SK-N-SH (cell line): ENCODE measurements around the gene ARID2. TPM values are rescaled to one million over a fixed set of nuclear protein-coding genes. Genes with fewer than 3 reads are reported as not detected.
A peak's percentile ranks its signal among the peaks of the same experiment; 100 is the strongest.

ENCODE experiments used
- CTCF ChIA-PET: fragments of 300-600, 350-600 bp; formaldehyde crosslinking; extraction: SDS; loops from one replicate; lab custom pipeline; 2021; lab: Yijun Ruan, JAX
- POLR2A ChIA-PET: fragments of 350-600 bp; sonication (Branson Sonifier 250); formaldehyde crosslinking; extraction: SDS; loops from one replicate; lab custom pipeline; 2020; ENCODE audit warnings: antibody characterized with exemption, inconsistent platforms; lab: Yijun Ruan, JAX
- DNase-seq: peaks from one replicate; pipeline ENCODE4 v3.0.0; 2012
- H2AFZ ChIP-seq: fragments of 200-600 bp; sonication (generic); 2 replicates; pipeline ENCODE4 v1.8.1; 2016; ENCODE audit warnings: antibody characterized with exemption, mild to moderate bottlenecking, low read depth
- H3F3A ChIP-seq: fragments of 200-600 bp; sonication (generic); replicated peaks from 2 replicates; pipeline ENCODE3; 2016; ENCODE audit warnings: antibody characterized with exemption, mild to moderate bottlenecking; ENCODE audit not compliant: insufficient read depth
- H3K27ac ChIP-seq, 2 experiments: fragments of 200-500 bp in 1 of 2; fragments of 200-600 bp in 1 of 2; sonication (Bioruptor generic) in 1 of 2; sonication (generic), shearing (Covaris generic) in 1 of 2; 2 replicates each; pipeline versions ENCODE4 v1.5.1 to v1.6.1; 2014 to 2016; ENCODE audit warnings: low read depth in 2 of 2, inconsistent platforms in 1 of 2, low read length in 1 of 2, mild to moderate bottlenecking in 1 of 2, mixed read lengths in 1 of 2
- H3K27me3 ChIP-seq: fragments of 200-600 bp; sonication (generic), shearing (Covaris generic); 2 replicates; pipeline ENCODE4 v1.6.1; 2016; ENCODE audit warnings: mixed run types; ENCODE audit not compliant: insufficient read depth
- H3K36me3 ChIP-seq, 2 experiments: fragments of 200-500 bp in 1 of 2; fragments of 200-600 bp in 1 of 2; sonication (Bioruptor generic) in 1 of 2; sonication (generic) in 1 of 2; replicated peaks in 1 of 2; 2 replicates each; pipeline versions ENCODE3 to v1.5.1; 2014 to 2016; ENCODE audit warnings: low read length in 1 of 2, mild to moderate bottlenecking in 1 of 2; ENCODE audit not compliant: insufficient read depth in 2 of 2, control insufficient read depth in 1 of 2
- H3K4me1 ChIP-seq, 2 experiments: fragments of 200-500 bp in 1 of 2; fragments of 200-600 bp in 1 of 2; sonication (Bioruptor generic) in 1 of 2; sonication (generic), shearing (Covaris generic) in 1 of 2; 2 replicates each; pipeline versions ENCODE4 v1.5.1 to v1.6.1; 2014 to 2016; ENCODE audit warnings: low read depth in 1 of 2, low read length in 1 of 2, mixed run types in 1 of 2; ENCODE audit not compliant: insufficient read depth in 2 of 2, control insufficient read depth in 1 of 2
- H3K4me2 ChIP-seq: fragments of 200-600 bp; sonication (generic), shearing (Covaris generic); 2 replicates; pipeline ENCODE4 v1.6.1; 2017; ENCODE audit warnings: mixed run types
- H3K4me3 ChIP-seq, 2 experiments: fragments of 200-500 bp in 1 of 2; fragments of 200-600 bp in 1 of 2; sonication (Bioruptor generic) in 1 of 2; sonication (generic), shearing (Covaris generic) in 1 of 2; 2 replicates each; pipeline versions ENCODE4 v1.5.1 to v1.8.1; 2014 to 2016; ENCODE audit warnings: low read depth in 2 of 2, inconsistent platforms in 1 of 2, low read length in 1 of 2, mild to moderate bottlenecking in 1 of 2, mixed read lengths in 1 of 2, moderate library complexity in 1 of 2
- H3K79me2 ChIP-seq: fragments of 200-600 bp; sonication (generic); 2 replicates; pipeline ENCODE4 v1.8.1; 2017; ENCODE audit warnings: mild to moderate bottlenecking; ENCODE audit not compliant: insufficient read depth
- H3K9ac ChIP-seq: fragments of 200-600 bp; sonication (generic); 2 replicates; pipeline ENCODE4 v1.6.1; 2017; ENCODE audit warnings: mixed run types
- H3K9me2 ChIP-seq: fragments of 200-600 bp; sonication (generic); 2 replicates; pipeline ENCODE4 v1.6.1; 2017; ENCODE audit warnings: mixed run types
- H3K9me3 ChIP-seq: fragments of 200-600 bp; sonication (generic); 2 replicates; pipeline ENCODE4 v1.6.1; 2017; ENCODE audit warnings: mixed run types, mild to moderate bottlenecking, moderate library complexity
- H4K20me1 ChIP-seq: fragments of 200-600 bp; sonication (generic); 2 replicates; pipeline ENCODE4 v1.6.1; 2017; ENCODE audit warnings: mild to moderate bottlenecking, mixed run types; ENCODE audit not compliant: insufficient read depth
- EP300 ChIP-seq, 2 experiments: IDR thresholded peaks; 2 replicates each; pipeline versions ENCODE4 v1.4.0 to v1.6.1; 2012; ENCODE audit warnings: borderline replicate concordance in 1 of 2, low read depth in 1 of 2, low read length in 1 of 2
- FOSL2 ChIP-seq: IDR thresholded peaks from 2 replicates; pipeline ENCODE4 v1.4.0; 2012; ENCODE audit warnings: low read depth, mild to moderate bottlenecking, moderate library complexity, borderline replicate concordance
- GATA2 ChIP-seq: sonication (generic); formaldehyde crosslinking; IDR thresholded peaks from 2 replicates; pipeline ENCODE4 v1.5.0; 2020; ENCODE audit warnings: mild to moderate bottlenecking, missing genetic modification reagents
- MXI1 ChIP-seq: IDR thresholded peaks from 2 replicates; pipeline ENCODE4 v1.6.1; 2012; ENCODE audit warnings: mild to moderate bottlenecking, low read depth, low read length, improper control_type of control experiment
- POLR2AphosphoS5 ChIP-seq: IDR thresholded peaks from 2 replicates; pipeline ENCODE4 v1.6.1; 2012; ENCODE audit warnings: low read depth, low read length
- RAD21 ChIP-seq: IDR thresholded peaks from 2 replicates; pipeline ENCODE4 v1.6.1; 2012; ENCODE audit warnings: mild to moderate bottlenecking, low read length
- RCOR1 ChIP-seq: fragments of 150-350 bp; IDR thresholded peaks from 2 replicates; pipeline ENCODE4 v1.6.1; 2017; ENCODE audit warnings: antibody characterized with exemption, low read length
- RXRA ChIP-seq: IDR thresholded peaks from 2 replicates; pipeline ENCODE4 v1.4.0; 2012; ENCODE audit warnings: low read depth, mild to moderate bottlenecking, borderline replicate concordance
- SIN3A ChIP-seq: IDR thresholded peaks from 2 replicates; pipeline ENCODE4 v1.6.1; 2012; ENCODE audit warnings: low read depth, mild to moderate bottlenecking, low read length, moderate library complexity, borderline replicate concordance
- SMC3 ChIP-seq: IDR thresholded peaks from 2 replicates; pipeline ENCODE4 v1.6.1; 2012; ENCODE audit warnings: low read depth, low read length, improper control_type of control experiment
- YY1 ChIP-seq: IDR thresholded peaks from 2 replicates; pipeline ENCODE4 v1.4.0; 2012; ENCODE audit warnings: low read depth, mild to moderate bottlenecking
- WGBS: methylation state at CpG from one replicate; pipeline ENCODE4 v1.1.6; 2017; ENCODE audit warnings: low lambda C conversion rate; 5-methylcytosine and 5-hydroxymethylcytosine counted together
- polyA plus RNA-seq, 3 experiments: library from polyadenylated mRNA; depleted of rRNA; stranded (reverse); fragments of >200 nt; gene quantifications; 2 replicates each; pipeline ENCODE4 v1.2.3, GENCODE V29; 2012
- TF ChIP-seq, protein P1 (sequence below): fragments of 200-600 bp; sonication (generic); IDR thresholded peaks from 2 replicates; pipeline ENCODE4 v1.6.1; 2017; ENCODE audit warnings: antibody characterized with exemption, mild to moderate bottlenecking, moderate library complexity
- TF ChIP-seq, protein P2 (sequence below): IDR thresholded peaks from 2 replicates; pipeline ENCODE4 v1.4.0; 2012; ENCODE audit warnings: low read depth, borderline replicate concordance
- TF ChIP-seq, protein P3 (sequence below): IDR thresholded peaks from 2 replicates; pipeline ENCODE4; 2012
- TF ChIP-seq, protein P4 (sequence below): fragments of 150-350 bp; IDR thresholded peaks from 2 replicates; pipeline ENCODE4 v1.6.1; 2016; ENCODE audit warnings: mild to moderate bottlenecking, low read depth, low read length

ARID2 gene
- polyA plus RNA-seq, 1 of the 3 experiments (the other 2 are of a cell fraction): 5.9 TPM

DNA sequence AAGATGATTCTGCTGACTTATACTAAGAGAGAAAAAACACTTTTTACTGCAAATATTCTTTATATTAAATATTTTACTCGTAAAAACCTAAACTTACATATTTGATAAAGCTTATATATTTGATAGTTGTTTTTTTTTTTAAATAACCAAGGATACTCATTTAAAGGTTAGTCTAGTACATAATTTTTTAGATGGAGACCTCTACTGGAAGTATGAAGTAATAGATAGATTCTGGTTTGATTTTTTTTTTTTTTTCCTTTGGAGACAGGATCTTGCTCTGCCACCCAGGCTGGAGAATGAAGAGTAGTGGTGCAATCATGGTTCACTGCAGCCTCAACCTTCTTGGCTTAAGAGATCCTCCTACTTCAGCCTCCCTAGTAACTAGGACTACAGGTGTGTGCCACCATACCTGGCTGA is 16.4 kb downstream of the ARID2 start:
- POLR2A ChIA-PET: no interaction called here
- 67% methylated on average over 1 of the region's 1 CpG for WGBS
- DNase-seq: peak; percentile 39
- Histone ChIP-seq H3K4me2 (no peak overlapping the region), H3K9me2 (no peaks in the 10 kb centered on the region), H3K79me2 (peaks cover 100% of the 10 kb centered on the region), H3K9me3 (peaks cover 15% of the 10 kb centered on the region; the same call in 1 of the 2 replicates), H4K20me1 (peaks cover 4% of the 10 kb centered on the region), H2AFZ (no peak overlapping the region), H3K27me3 (no peaks in the 10 kb centered on the region), H3K4me1 (no peaks in the 10 kb centered on the region; a peak in 1 of 4 replicates), H3K4me3 (no peak overlapping the region), H3K9ac (no peak overlapping the region), H3K36me3 (peaks cover 11 to 60% of the 10 kb centered on the region in 2 experiments), H3K27ac (no peak overlapping the region), H3F3A (peaks cover 6% of the 10 kb centered on the region)
- TF ChIP-seq RAD21: peak; percentile 35; the same call in 1 of the 2 replicates
- TF ChIP-seq, protein P1, sequence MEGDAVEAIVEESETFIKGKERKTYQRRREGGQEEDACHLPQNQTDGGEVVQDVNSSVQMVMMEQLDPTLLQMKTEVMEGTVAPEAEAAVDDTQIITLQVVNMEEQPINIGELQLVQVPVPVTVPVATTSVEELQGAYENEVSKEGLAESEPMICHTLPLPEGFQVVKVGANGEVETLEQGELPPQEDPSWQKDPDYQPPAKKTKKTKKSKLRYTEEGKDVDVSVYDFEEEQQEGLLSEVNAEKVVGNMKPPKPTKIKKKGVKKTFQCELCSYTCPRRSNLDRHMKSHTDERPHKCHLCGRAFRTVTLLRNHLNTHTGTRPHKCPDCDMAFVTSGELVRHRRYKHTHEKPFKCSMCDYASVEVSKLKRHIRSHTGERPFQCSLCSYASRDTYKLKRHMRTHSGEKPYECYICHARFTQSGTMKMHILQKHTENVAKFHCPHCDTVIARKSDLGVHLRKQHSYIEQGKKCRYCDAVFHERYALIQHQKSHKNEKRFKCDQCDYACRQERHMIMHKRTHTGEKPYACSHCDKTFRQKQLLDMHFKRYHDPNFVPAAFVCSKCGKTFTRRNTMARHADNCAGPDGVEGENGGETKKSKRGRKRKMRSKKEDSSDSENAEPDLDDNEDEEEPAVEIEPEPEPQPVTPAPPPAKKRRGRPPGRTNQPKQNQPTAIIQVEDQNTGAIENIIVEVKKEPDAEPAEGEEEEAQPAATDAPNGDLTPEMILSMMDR: peak; percentile 56
- TF ChIP-seq SIN3A: no peak
- CTCF ChIA-PET: interaction anchor here (0.6 to 3.9 kb wide), 10 partner anchors 9 to 770 kb away, joined by 3 to 11 read pairs (median 4); no protein-coding TSS in a partner anchor

DNA sequence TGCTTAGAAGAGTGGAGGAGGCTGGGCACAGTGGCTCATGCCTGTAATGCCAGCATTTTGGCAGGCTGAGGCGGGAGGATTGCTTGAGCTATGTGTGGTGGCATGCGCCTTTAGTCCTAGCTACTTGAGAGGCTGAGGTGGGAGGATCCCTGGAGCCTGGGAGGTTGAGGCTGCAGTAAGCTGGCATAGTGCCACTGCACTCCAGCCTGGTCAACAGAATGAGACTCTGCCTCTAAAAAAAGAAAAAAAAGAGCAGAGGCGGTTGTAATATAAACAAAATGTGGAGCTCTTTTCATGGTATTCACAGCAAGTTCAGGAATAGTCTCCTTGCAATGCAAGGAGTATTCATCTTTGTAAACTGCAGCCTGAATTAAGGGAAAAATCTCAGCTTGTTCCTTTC is 27.2 kb downstream of the ARID2 start:
- H4K20me1 ChIP-seq: peaks cover 5% of the 10 kb centered on the region
- peaks cover 14% of the 10 kb centered on the region for H3F3A ChIP-seq
- WGBS: 94% methylated on average over 3 of the region's 3 CpGs
- POLR2A ChIA-PET: interaction anchor here (0.7 to 1.0 kb wide), 2 partner anchors 8 to 14 kb away, joined by 3 read pairs; no protein-coding TSS in a partner anchor
- H3K79me2 ChIP-seq: peaks cover 86% of the 10 kb centered on the region
- no peak for DNase-seq
- H3K9me2 ChIP-seq: no peaks in the 10 kb centered on the region
- H3K9me3 ChIP-seq: no peaks in the 10 kb centered on the region
- H3K4me2 ChIP-seq: no peak overlapping the region
- TF ChIP-seq, protein P2, sequence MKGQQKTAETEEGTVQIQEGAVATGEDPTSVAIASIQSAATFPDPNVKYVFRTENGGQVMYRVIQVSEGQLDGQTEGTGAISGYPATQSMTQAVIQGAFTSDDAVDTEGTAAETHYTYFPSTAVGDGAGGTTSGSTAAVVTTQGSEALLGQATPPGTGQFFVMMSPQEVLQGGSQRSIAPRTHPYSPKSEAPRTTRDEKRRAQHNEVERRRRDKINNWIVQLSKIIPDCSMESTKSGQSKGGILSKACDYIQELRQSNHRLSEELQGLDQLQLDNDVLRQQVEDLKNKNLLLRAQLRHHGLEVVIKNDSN: no peak
- no peak for TF ChIP-seq EP300 (IDR thresholded peaks at IDR 0.05; ENCODE audit: borderline replicate concordance in 1 of 2, low read depth in 1 of 2, low read length in 1 of 2)
- TF ChIP-seq YY1: no peak
- no peak for TF ChIP-seq GATA2 (CRISPR knock-in tag)
- no peak for TF ChIP-seq POLR2AphosphoS5
- TF ChIP-seq, protein P3, sequence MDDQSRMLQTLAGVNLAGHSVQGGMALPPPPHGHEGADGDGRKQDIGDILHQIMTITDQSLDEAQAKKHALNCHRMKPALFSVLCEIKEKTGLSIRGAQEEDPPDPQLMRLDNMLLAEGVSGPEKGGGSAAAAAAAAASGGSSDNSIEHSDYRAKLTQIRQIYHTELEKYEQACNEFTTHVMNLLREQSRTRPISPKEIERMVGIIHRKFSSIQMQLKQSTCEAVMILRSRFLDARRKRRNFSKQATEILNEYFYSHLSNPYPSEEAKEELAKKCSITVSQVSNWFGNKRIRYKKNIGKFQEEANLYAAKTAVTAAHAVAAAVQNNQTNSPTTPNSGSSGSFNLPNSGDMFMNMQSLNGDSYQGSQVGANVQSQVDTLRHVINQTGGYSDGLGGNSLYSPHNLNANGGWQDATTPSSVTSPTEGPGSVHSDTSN: no peak
- no peak for TF ChIP-seq SMC3
- no peak for TF ChIP-seq FOSL2
- no peak for TF ChIP-seq RXRA
- TF ChIP-seq, protein P4, sequence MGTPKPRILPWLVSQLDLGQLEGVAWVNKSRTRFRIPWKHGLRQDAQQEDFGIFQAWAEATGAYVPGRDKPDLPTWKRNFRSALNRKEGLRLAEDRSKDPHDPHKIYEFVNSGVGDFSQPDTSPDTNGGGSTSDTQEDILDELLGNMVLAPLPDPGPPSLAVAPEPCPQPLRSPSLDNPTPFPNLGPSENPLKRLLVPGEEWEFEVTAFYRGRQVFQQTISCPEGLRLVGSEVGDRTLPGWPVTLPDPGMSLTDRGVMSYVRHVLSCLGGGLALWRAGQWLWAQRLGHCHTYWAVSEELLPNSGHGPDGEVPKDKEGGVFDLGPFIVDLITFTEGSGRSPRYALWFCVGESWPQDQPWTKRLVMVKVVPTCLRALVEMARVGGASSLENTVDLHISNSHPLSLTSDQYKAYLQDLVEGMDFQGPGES: no peak
- no peak for TF ChIP-seq RAD21
- TF ChIP-seq SIN3A: no peak
- no peak for TF ChIP-seq RCOR1
- TF ChIP-seq MXI1: no peak
- H3K9ac ChIP-seq: no peak overlapping the region
- H3K4me3 ChIP-seq: no peak overlapping the region
- peaks cover 21 to 36% of the 10 kb centered on the region in 2 experiments for H3K36me3 ChIP-seq
- CTCF ChIA-PET: interaction anchor here (1.4 to 2.0 kb wide), 3 partner anchors 8 to 28 kb away, joined by 3 to 6 read pairs (median 4); no protein-coding TSS in a partner anchor
- H3K27me3 ChIP-seq: no peaks in the 10 kb centered on the region
- H3K27ac ChIP-seq: no peak overlapping the region
- no peaks in the 10 kb centered on the region; a peak in 1 of 4 replicates for H3K4me1 ChIP-seq
- no peak overlapping the region for H2AFZ ChIP-seq
